Measurements from ENCODE around the gene GNRHR.
"Not testable (repeated sequence)": the region's sequence is repeated elsewhere in the genome, so short reads cannot be mapped to it uniquely, and the experiment has no call there.

GNRHR gene

GRCh38 chr4:67754288-67754687, at the start of gene GNRHR:
GNRHR (minus strand) TSS chr4:67754388; CDS start chr4:67754335, 53 bp downstream.
- Mint-ChIP-seq H3K9me3 (no peaks in the 10 kb centered on the region), H3K27me3 (no peaks in the 10 kb centered on the region), H3K36me3 (ENCODE audit: low read depth) (no peaks in the 10 kb centered on the region), H3K27ac (no peak within 1 kb of the TSS), H3K4me1 (ENCODE audit: low read depth) (no peaks in the 10 kb centered on the region), H3K4me3 (no peak within 1 kb of the TSS)
- DNase-seq: no peak

GRCh38 chr4:67796810-67797209, 42.6 kb upstream of the GNRHR start:
- no peak for DNase-seq
- Mint-ChIP-seq H3K9me3 (no peaks in the 10 kb centered on the region), H3K27me3 (no peaks in the 10 kb centered on the region), H3K27ac (no peak overlapping the region), H3K4me1 (ENCODE audit: low read depth) (no peaks in the 10 kb centered on the region), H3K36me3 (ENCODE audit: low read depth) (no peaks in the 10 kb centered on the region), H3K4me3 (no peak overlapping the region)

GRCh38 chr4:67790721-67791120, 36.5 kb upstream of the GNRHR start:
- H3K27ac Mint-ChIP-seq: no peak overlapping the region
- DNase-seq: no peak
- H3K27me3 Mint-ChIP-seq: no peaks in the 10 kb centered on the region
- no peaks in the 10 kb centered on the region for H3K4me1 Mint-ChIP-seq (ENCODE audit: low read depth)
- no peaks in the 10 kb centered on the region for H3K9me3 Mint-ChIP-seq
- no peaks in the 10 kb centered on the region for H3K36me3 Mint-ChIP-seq (ENCODE audit: low read depth)
- no peak overlapping the region for H3K4me3 Mint-ChIP-seq

- no peak overlapping the region for H3K27ac Mint-ChIP-seq
- no peaks in the 10 kb centered on the region for H3K36me3 Mint-ChIP-seq (ENCODE audit: low read depth)
- no peaks in the 10 kb centered on the region for H3K27me3 Mint-ChIP-seq
- H3K4me1 Mint-ChIP-seq (ENCODE audit: low read depth): no peaks in the 10 kb centered on the region
- DNase-seq: no peak
- H3K9me3 Mint-ChIP-seq: no peaks in the 10 kb centered on the region
- no peak overlapping the region for H3K4me3 Mint-ChIP-seq
Observed at GRCh38 chr4:67787311-67787710, 33.1 kb upstream of the GNRHR start.

- Mint-ChIP-seq H3K4me1 (ENCODE audit: low read depth) (no peaks in the 10 kb centered on the region), H3K27ac (no peak overlapping the region), H3K9me3 (no peaks in the 10 kb centered on the region), H3K4me3 (no peak overlapping the region), H3K36me3 (ENCODE audit: low read depth) (no peaks in the 10 kb centered on the region), H3K27me3 (no peaks in the 10 kb centered on the region)
- DNase-seq: no peak
Observed at GRCh38 chr4:67785528-67785927, 31.3 kb upstream of the GNRHR start.

GRCh38 chr4:67779631-67780030, 25.4 kb upstream of the GNRHR start:
- no peaks in the 10 kb centered on the region for H3K9me3 Mint-ChIP-seq
- no peak for DNase-seq
- no peak overlapping the region for H3K4me3 Mint-ChIP-seq
- H3K36me3 Mint-ChIP-seq (ENCODE audit: low read depth): no peaks in the 10 kb centered on the region
- H3K27me3 Mint-ChIP-seq: no peaks in the 10 kb centered on the region
- no peak overlapping the region for H3K27ac Mint-ChIP-seq
- peaks cover 4% of the 10 kb centered on the region for H3K4me1 Mint-ChIP-seq (ENCODE audit: low read depth)

- Mint-ChIP-seq H3K27ac (no peak overlapping the region), H3K4me1 (ENCODE audit: low read depth) (peaks cover 4% of the 10 kb centered on the region), H3K36me3 (ENCODE audit: low read depth) (no peaks in the 10 kb centered on the region), H3K4me3 (no peak overlapping the region), H3K9me3 (no peaks in the 10 kb centered on the region), H3K27me3 (no peaks in the 10 kb centered on the region)
- DNase-seq: no peak
Observed at GRCh38 chr4:67776746-67777145, 22.6 kb upstream of the GNRHR start.

- Mint-ChIP-seq H3K27me3 (no peaks in the 10 kb centered on the region), H3K36me3 (ENCODE audit: low read depth) (no peaks in the 10 kb centered on the region), H3K4me1 (ENCODE audit: low read depth) (no peaks in the 10 kb centered on the region), H3K4me3 (no peak overlapping the region), H3K9me3 (no peaks in the 10 kb centered on the region), H3K27ac (no peak overlapping the region)
- no peak for DNase-seq
Observed at GRCh38 chr4:67770422-67770821, 16.2 kb upstream of the GNRHR start.

- no peak overlapping the region for H3K27ac Mint-ChIP-seq
- H3K27me3 Mint-ChIP-seq: no peaks in the 10 kb centered on the region
- peaks cover 5% of the 10 kb centered on the region for H3K4me1 Mint-ChIP-seq (ENCODE audit: low read depth)
- H3K9me3 Mint-ChIP-seq: no peaks in the 10 kb centered on the region
- H3K4me3 Mint-ChIP-seq: no peak overlapping the region
- H3K36me3 Mint-ChIP-seq (ENCODE audit: low read depth): no peaks in the 10 kb centered on the region
- DNase-seq: no peak
Observed at GRCh38 chr4:67765928-67766327, 11.7 kb upstream of the GNRHR start.

- Mint-ChIP-seq H3K27me3 (no peaks in the 10 kb centered on the region), H3K9me3 (no peaks in the 10 kb centered on the region), H3K27ac (no peak overlapping the region), H3K4me3 (no peak overlapping the region), H3K4me1 (ENCODE audit: low read depth) (peaks cover 5% of the 10 kb centered on the region), H3K36me3 (ENCODE audit: low read depth) (no peaks in the 10 kb centered on the region)
- no peak for DNase-seq
Observed at GRCh38 chr4:67765401-67765800, 11.2 kb upstream of the GNRHR start.

GRCh38 chr4:67764183-67764582, 10.0 kb upstream of the GNRHR start:
- no peaks in the 10 kb centered on the region for H3K9me3 Mint-ChIP-seq
- H3K4me1 Mint-ChIP-seq (ENCODE audit: low read depth): peaks cover 5% of the 10 kb centered on the region
- H3K36me3 Mint-ChIP-seq (ENCODE audit: low read depth): no peaks in the 10 kb centered on the region
- no peak overlapping the region for H3K4me3 Mint-ChIP-seq
- DNase-seq: no peak
- H3K27me3 Mint-ChIP-seq: no peaks in the 10 kb centered on the region
- no peak overlapping the region for H3K27ac Mint-ChIP-seq

GRCh38 chr4:67762086-67762485, 7.9 kb upstream of the GNRHR start:
- Mint-ChIP-seq H3K9me3 (no peaks in the 10 kb centered on the region), H3K4me1 (ENCODE audit: low read depth) (peaks cover 5% of the 10 kb centered on the region), H3K36me3 (ENCODE audit: low read depth) (no peaks in the 10 kb centered on the region), H3K27ac (peak overlapping the region; percentile 9), H3K4me3 (no peak overlapping the region), H3K27me3 (no peaks in the 10 kb centered on the region)
- DNase-seq: no peak

GRCh38 chr4:67756991-67757390, 2.8 kb upstream of the GNRHR start:
- H3K36me3 Mint-ChIP-seq (ENCODE audit: low read depth); H3K27me3 Mint-ChIP-seq; H3K4me3 Mint-ChIP-seq; DNase-seq; H3K27ac Mint-ChIP-seq; H3K4me1 Mint-ChIP-seq (ENCODE audit: low read depth); H3K9me3 Mint-ChIP-seq: not testable (repeated sequence)

- Mint-ChIP-seq H3K27ac (no peak overlapping the region), H3K4me3 (no peak overlapping the region), H3K4me1 (ENCODE audit: low read depth) (no peaks in the 10 kb centered on the region), H3K36me3 (ENCODE audit: low read depth) (no peaks in the 10 kb centered on the region), H3K27me3 (no peaks in the 10 kb centered on the region), H3K9me3 (no peaks in the 10 kb centered on the region)
- no peak for DNase-seq
Observed at GRCh38 chr4:67755974-67756373, 1.8 kb upstream of the GNRHR start.

GRCh38 chr4:67751260-67751659, 2.9 kb downstream of the GNRHR start:
- peaks cover 8% of the 10 kb centered on the region for H3K4me1 Mint-ChIP-seq (ENCODE audit: low read depth)
- no peak overlapping the region for H3K4me3 Mint-ChIP-seq
- no peaks in the 10 kb centered on the region for H3K36me3 Mint-ChIP-seq (ENCODE audit: low read depth)
- no peaks in the 10 kb centered on the region for H3K27me3 Mint-ChIP-seq
- DNase-seq: no peak
- no peak overlapping the region for H3K27ac Mint-ChIP-seq
- H3K9me3 Mint-ChIP-seq: no peaks in the 10 kb centered on the region

- Mint-ChIP-seq H3K9me3 (no peaks in the 10 kb centered on the region), H3K36me3 (ENCODE audit: low read depth) (no peaks in the 10 kb centered on the region), H3K4me1 (ENCODE audit: low read depth) (peaks cover 8% of the 10 kb centered on the region), H3K27ac (no peak overlapping the region), H3K27me3 (no peaks in the 10 kb centered on the region), H3K4me3 (no peak overlapping the region)
- no peak for DNase-seq
Observed at GRCh38 chr4:67750691-67751090, 3.5 kb downstream of the GNRHR start.
